Activated CD8-positive, alpha-beta memory T cell treated with anti-CD3 and anti-CD28 coated beads for 24 hours (primary cell): ENCODE results near the gene ALB.

Source experiments
- DNase-seq: peaks from one replicate; pipeline ENCODE4 v3.0.0-alpha.2; 2020

The ALB gene

GRCh38 chr4:73432169-73433000, 28.3 kb downstream of the ALB start:
- no peak for DNase-seq

- DNase-seq: no peak
Measured at GRCh38 chr4:73433140-73433539, 29.1 kb downstream of the ALB start.

GRCh38 chr4:73434311-73434710, 30.2 kb downstream of the ALB start:
- no peak for DNase-seq

DNA sequence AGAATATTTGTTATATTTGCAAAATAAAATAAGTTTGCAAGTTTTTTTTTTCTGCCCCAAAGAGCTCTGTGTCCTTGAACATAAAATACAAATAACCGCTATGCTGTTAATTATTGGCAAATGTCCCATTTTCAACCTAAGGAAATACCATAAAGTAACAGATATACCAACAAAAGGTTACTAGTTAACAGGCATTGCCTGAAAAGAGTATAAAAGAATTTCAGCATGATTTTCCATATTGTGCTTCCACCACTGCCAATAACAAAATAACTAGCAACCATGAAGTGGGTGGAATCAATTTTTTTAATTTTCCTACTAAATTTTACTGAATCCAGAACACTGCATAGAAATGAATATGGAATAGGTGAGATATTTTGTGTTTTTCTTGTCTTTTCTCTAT, 31.9 kb downstream of the ALB start, which contains the start of gene AFP:
TSS of gene AFP (plus strand) at position 238 of the 400 bp plus-strand sequence. CDS start at position 280, 42 bp downstream.
- DNase-seq: no peak

DNA sequence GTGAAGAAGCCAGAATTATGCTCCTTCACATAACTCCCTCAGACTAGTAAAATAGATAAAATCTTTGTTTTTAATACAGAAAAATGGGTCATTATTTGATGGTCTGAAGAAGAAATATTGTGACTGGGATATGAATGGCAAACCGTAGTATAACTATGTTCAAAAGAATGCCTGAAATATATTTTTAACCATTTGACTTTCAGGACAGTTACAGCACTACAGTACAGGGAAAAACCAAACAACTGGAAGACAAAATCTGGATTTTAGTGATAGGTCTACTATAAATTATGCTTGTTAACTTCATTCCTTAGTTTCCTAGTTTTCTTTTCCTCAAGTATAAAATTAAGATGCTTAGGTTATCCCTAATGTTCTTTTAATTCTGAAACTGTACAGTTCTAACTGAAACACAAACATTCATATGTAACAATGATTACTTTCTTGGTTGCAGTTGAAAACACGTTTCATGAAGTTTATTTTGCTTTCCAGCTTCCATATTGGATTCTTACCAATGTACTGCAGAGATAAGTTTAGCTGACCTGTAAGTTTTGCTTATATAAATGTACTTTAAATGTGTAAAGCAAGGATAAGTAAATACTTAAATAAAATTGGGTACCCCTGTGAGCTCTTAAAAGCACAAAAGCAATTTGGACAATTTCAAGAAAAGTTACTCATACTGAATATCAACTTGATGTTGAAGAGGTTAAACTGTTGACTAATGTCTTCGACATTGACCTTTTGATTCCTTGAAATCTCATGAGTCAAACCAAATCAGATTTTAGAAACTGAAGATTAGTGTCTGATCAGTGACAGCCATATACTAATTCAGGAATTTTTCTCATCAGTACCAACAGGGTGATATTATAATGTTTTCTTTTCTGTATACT, 32.8 kb downstream of the ALB start:
- no peak for DNase-seq

GRCh38 chr4:73437558-73437956, 33.5 kb downstream of the ALB start:
- no peak for DNase-seq

DNA sequence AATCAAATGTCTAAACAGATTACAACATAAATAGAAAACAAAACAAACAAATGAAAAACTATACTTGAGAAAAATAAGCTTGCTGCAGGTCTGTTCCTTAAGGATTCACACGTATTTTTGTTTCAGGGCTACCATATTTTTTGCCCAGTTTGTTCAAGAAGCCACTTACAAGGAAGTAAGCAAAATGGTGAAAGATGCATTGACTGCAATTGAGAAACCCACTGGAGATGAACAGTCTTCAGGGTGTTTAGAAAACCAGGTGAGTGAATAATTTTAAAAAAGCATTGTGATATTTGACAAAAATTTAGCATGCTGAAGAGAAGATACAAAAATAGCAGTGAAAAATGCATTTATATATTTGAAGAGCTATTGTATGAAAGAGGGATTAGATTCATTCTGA, 34.0 kb downstream of the ALB start:
- DNase-seq: no peak

DNA sequence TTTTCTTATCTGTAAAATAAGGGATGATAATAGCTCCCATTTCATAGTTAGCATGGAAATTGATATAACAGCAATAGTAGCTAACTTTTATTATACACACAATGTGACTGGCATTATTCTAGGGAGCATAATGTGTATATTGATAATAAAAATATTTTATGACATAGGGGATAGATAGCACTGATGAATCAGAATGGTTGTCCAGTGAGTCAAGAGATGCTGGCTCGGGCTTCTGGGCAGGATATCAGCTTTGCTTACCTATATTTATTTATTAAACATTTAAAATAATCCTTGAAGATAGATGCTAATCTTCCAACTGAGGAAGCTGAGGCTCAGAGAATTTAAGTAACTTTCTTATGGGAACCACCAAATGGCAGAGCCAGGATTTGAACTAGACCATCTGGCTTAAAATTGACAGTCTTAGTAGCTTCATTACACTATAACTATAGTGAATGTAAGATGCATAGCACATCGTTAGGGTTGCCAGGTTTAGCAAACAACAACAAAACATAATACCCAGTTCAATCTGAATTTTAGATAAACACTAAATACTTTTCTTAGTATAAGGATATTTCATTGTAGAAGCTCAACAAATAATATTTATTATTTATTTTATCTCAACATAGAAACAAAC, 34.6 kb downstream of the ALB start:
- DNase-seq: no peak

GRCh38 chr4:73439445-73439844, 35.4 kb downstream of the ALB start:
- no peak for DNase-seq

DNA sequence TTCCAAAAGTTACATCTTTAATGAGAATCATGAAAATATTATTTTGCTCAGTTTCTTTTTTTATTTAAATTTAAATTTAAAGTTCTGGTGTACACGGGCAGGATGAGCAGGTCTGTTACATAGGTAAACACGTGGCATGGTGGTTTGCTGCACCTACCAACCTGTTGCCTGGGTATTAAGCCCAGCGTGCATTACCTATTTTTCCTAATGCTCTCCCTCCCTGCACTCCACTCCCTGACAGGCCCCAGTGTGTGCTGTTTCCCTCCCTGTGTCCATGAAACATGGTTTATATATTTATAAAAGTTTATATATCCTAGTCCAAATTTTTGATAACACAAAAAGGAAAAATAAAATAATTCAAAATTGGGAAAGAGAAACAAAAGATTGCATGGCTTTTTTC, 35.9 kb downstream of the ALB start:
- DNase-seq: no peak

DNA sequence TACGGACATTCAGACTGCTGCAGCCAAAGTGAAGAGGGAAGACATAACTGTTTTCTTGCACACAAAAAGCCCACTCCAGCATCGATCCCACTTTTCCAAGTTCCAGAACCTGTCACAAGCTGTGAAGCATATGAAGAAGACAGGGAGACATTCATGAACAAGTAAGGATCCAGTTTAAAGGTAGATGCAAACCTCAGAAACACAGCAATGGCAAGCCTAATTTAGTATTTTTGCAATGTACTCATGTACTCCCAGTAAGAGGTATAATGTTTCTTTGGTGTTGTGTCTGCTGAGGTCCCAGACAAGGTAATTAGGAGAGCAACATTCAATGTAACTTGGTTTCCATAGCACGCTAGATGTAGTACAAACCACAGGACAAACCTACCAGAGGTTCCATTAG, 36.6 kb downstream of the ALB start:
- no peak for DNase-seq

- no peak for DNase-seq
Measured at GRCh38 chr4:73442275-73442674, 38.2 kb downstream of the ALB start.

- no peak for DNase-seq
Measured at GRCh38 chr4:73443224-73443623, 39.1 kb downstream of the ALB start.

DNA sequence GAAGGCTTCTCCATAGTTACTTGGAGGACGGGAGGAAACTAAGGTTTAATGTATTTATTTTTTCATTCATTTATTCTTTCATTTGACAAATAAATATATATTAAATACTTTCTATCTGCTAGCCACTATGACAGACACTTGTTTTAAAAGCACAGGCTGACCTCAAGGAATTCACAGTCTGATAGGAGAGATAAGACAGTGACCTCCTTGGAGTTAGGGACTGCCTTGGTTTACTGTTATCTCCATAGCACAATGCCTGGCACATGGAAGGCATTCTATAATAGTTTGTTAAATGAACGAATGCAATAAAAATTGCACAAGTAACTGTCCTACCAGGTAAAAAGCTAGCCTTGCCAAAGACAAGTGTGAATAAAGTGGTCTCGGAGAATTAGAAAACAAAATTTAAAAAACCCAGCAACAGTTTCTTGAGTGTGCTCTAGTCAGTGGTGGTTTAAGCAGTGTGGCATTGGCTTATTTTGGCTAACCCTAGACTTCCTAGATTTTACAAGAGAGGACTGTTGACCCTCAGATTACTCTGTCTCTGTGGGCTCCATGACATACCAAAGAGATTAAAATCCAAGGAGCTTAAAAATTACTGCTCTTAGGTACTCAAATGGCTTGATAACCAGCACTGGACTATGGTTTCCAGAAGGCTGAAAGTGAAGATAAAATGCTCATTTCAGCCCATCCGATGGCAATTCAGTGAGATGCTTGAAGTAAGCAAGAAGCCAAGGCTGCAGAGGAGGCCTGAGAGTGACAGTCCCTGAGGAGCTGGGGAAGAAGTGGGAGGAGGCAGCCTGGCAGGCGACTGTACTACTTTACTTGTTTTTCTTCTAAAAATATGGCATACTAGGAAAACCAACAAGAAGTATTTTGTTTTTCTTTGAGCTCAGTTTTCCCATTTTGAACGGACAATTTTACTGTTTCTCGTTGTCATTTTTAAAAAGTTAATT, 41.6 kb downstream of the ALB start:
- no peak for DNase-seq

DNA sequence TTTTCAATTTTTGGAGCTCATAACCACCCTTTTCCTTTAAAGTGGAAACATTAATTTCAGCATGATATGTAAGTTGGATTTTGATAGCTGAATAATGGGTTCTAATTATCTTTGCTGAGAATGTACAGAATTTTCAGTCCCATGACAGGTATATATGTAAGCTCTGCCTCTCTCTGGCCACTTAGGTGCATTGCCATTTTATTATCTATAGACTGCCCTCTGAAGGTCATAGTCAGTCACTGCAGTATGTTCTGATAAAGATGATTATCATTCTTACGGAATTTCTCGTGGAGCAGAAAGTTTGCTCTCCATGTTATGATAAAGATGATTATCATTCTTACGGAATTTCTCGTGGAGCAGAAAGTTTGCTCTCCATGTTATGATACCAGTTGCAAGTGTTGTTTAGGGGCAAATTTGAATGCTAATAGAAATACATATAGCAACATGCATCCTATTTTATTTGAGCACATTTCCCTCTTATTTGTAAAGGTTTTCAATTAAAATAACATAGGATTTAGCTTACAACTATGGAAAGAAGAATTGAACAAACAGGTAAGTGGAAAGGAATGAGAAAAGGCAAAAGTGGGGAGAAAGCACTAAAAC, 42.4 kb downstream of the ALB start:
- DNase-seq: no peak

DNA sequence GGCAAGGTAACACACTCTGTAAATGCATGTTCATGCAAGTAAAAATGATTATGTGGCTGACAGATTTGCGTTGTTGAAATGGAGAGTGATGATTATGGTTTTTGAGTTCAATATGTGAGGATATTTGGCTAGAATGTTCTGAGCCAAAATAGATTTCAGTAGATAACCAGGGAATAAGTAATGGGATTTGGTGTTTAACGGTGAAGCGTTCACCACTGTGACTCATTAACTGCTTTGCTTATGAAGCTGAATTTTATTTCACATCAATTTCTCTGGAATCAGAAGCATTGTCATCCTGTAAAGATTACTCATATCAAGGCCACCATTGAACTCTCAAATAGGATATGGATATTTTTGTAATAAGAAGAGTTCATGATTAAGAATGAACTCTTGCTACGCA, 43.6 kb downstream of the ALB start:
- no peak for DNase-seq

GRCh38 chr4:73448448-73449203, 44.5 kb downstream of the ALB start:
- DNase-seq: no peak

DNA sequence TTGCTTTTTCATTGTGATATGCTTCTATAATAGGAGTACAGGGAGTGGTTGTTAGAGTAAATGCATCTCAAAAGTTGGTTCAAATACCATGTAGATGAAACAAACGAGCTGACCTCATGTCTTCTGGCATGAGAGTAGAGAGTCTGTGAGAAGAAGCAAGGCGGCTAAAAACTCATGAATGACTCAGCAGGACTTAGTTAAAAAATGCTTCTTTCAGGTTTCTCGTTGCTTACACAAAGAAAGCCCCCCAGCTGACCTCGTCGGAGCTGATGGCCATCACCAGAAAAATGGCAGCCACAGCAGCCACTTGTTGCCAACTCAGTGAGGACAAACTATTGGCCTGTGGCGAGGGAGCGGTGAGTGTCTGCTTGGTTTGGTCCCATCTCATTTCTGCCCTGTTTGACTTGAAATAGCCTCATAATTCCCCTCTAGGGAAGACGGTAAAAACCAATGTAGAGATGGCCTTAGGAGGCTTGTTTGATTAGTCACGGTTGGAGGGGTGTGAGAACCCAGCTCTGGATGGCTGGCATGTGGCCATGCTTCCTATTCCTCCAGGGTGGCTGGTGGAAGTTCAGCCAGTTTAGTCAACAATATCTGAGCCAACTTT, 46.4 kb downstream of the ALB start:
- no peak for DNase-seq

GRCh38 chr4:73451404-73451803, 47.3 kb downstream of the ALB start:
- DNase-seq: no peak

- DNase-seq: no peak
Measured at GRCh38 chr4:73451981-73452747, 48.1 kb downstream of the ALB start.
